Ishikawa (cell line): ENCODE data around the gene PKP1.
A peak's percentile ranks its signal among the peaks of the same experiment; 100 is the strongest.

Source experiments
- CEBPB ChIP-seq: IDR thresholded peaks from 2 replicates; pipeline ENCODE4 v1.6.1; 2012
- CREB1 ChIP-seq: IDR thresholded peaks from 2 replicates; pipeline ENCODE4 v1.6.1; 2012; ENCODE audit warnings: low read depth
- EGR1 ChIP-seq: IDR thresholded peaks from 2 replicates; pipeline ENCODE4 v1.6.1; 2012
- EP300 ChIP-seq: IDR thresholded peaks from 2 replicates; pipeline ENCODE4 v1.6.1; 2012; ENCODE audit warnings: borderline replicate concordance
- FOXM1 ChIP-seq: IDR thresholded peaks from 2 replicates; pipeline ENCODE4 v1.6.1; 2012; ENCODE audit warnings: low read depth, borderline replicate concordance
- NFIC ChIP-seq: IDR thresholded peaks from 2 replicates; pipeline ENCODE4 v1.6.1; 2012
- RAD21 ChIP-seq: IDR thresholded peaks from 2 replicates; pipeline ENCODE4 v1.6.1; 2012; ENCODE audit warnings: low read depth
- TAF1 ChIP-seq: IDR thresholded peaks from 2 replicates; pipeline ENCODE4 v1.6.1; 2012; ENCODE audit warnings: low read depth, mild to moderate bottlenecking
- TCF12 ChIP-seq: IDR thresholded peaks from 2 replicates; pipeline ENCODE4 v1.6.1; 2012; ENCODE audit warnings: low read depth
- TEAD4 ChIP-seq: IDR thresholded peaks from 2 replicates; pipeline ENCODE4 v1.6.1; 2012
- YY1 ChIP-seq: IDR thresholded peaks from 2 replicates; pipeline ENCODE4 v1.6.1; 2012; ENCODE audit warnings: low read depth
- ZBTB7A ChIP-seq: IDR thresholded peaks from 2 replicates; pipeline ENCODE4 v1.6.1; 2012; ENCODE audit warnings: low read depth
- TF ChIP-seq, protein P1 (sequence below): IDR thresholded peaks from 2 replicates; pipeline ENCODE4 v1.6.1; 2012
- TF ChIP-seq, protein P2 (sequence below): IDR thresholded peaks from 2 replicates; pipeline ENCODE4 v1.6.1; 2012
- TF ChIP-seq, protein P3 (sequence below): IDR thresholded peaks from 2 replicates; pipeline ENCODE4 v1.6.1; 2012; ENCODE audit warnings: low read depth, mild to moderate bottlenecking

The PKP1 gene

DNA sequence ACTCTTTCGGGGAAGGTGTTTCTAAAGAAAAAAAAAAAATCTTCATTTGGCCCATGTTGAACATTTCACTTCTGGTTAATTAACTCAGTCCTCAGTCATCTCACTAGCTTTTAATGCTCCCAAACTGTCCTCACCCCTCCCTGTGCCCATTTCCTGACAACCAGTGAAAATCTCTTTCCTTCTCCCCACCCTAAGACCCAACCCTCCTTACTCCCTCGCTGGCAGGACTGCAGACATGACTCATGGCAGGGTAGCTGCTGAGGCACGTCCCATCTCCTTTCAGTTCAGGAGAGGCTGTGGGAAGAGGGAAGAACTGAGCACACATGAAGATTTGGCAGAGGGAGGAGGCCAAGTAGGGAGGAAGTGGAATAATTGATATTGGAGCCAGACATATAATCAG lies 12.6 kb downstream of the PKP1 start:
- TF ChIP-seq, protein P1, sequence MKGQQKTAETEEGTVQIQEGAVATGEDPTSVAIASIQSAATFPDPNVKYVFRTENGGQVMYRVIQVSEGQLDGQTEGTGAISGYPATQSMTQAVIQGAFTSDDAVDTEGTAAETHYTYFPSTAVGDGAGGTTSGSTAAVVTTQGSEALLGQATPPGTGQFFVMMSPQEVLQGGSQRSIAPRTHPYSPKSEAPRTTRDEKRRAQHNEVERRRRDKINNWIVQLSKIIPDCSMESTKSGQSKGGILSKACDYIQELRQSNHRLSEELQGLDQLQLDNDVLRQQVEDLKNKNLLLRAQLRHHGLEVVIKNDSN = no peak
- TF ChIP-seq CREB1 (no peak), TCF12 (no peak), EGR1 (no peak), FOXM1 (no peak), RAD21 (no peak), CEBPB (no peak), TEAD4 (no peak), YY1 (no peak), EP300 (no peak), ZBTB7A (no peak), TAF1 (no peak), NFIC (no peak)
- TF ChIP-seq, protein P2, sequence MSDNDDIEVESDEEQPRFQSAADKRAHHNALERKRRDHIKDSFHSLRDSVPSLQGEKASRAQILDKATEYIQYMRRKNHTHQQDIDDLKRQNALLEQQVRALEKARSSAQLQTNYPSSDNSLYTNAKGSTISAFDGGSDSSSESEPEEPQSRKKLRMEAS = no peak
- TF ChIP-seq, protein P3, sequence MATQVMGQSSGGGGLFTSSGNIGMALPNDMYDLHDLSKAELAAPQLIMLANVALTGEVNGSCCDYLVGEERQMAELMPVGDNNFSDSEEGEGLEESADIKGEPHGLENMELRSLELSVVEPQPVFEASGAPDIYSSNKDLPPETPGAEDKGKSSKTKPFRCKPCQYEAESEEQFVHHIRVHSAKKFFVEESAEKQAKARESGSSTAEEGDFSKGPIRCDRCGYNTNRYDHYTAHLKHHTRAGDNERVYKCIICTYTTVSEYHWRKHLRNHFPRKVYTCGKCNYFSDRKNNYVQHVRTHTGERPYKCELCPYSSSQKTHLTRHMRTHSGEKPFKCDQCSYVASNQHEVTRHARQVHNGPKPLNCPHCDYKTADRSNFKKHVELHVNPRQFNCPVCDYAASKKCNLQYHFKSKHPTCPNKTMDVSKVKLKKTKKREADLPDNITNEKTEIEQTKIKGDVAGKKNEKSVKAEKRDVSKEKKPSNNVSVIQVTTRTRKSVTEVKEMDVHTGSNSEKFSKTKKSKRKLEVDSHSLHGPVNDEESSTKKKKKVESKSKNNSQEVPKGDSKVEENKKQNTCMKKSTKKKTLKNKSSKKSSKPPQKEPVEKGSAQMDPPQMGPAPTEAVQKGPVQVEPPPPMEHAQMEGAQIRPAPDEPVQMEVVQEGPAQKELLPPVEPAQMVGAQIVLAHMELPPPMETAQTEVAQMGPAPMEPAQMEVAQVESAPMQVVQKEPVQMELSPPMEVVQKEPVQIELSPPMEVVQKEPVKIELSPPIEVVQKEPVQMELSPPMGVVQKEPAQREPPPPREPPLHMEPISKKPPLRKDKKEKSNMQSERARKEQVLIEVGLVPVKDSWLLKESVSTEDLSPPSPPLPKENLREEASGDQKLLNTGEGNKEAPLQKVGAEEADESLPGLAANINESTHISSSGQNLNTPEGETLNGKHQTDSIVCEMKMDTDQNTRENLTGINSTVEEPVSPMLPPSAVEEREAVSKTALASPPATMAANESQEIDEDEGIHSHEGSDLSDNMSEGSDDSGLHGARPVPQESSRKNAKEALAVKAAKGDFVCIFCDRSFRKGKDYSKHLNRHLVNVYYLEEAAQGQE = no peak

DNA sequence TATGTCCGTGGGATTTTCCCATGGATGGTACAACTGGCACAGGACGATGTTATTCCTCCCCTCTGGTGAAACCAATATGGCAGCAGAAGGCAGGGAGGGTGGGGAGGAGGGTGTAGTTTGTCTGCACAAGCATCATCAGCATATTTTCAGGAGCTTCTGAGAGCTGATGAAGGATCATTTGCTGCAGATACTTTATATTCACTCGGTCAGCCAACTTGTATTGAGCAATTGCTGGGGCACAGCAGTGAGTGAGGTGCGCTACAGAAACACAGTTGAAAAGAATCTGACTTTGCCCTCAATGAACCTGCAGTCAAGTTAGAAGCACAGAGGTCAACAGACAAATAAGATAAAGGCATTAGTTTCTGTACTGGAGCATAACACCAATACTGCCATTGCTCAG lies 13.0 kb downstream of the PKP1 start:
- TF ChIP-seq YY1 (no peak), CREB1 (no peak), EGR1 (no peak), FOXM1 (no peak), TAF1 (no peak), TEAD4 (no peak)

DNA sequence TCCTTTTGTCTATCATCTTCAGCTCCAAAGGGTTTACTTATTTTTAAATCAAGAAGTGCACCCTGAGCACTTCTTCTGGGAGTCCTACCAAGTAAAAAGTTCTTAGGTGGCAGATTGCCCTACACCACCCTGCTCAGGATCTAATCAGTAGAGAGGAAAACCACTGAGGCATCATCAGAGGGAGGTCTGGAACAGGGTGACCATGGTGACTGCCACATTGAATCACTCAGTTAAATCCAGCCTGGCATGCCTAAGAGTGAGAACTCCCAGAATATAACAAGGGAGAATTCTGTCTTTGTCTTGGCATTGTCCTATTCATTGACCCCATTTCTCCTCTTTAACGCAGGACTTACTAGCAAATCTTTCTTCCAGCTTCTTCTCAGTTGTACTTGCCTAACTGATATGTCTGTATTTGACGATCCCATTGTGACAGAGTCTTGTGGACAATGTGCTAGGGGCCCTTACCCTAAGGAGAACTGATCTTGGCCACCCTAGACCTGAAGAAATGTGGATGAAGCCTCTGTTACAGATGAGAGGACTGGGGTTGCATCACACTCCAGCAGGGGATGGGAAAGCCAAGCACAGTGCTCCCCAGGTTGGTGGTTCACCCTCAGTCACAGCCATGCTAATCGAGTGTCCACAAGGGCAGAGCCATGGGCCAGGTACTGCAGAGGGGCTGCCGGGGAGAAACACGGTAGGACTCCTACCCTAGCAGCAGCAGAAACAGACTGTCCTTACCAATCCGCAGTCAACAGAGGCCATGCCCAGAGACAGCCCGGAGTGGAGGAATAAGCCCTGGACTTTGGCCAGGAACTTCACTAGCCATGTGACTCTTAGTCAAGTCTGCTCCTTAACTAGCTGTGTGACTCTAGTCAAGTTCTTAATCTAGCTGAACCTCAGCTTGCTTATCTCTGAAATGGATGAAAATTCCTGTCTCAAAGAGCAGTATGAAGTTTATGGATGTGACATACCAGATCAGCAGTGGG lies 15.4 kb downstream of the PKP1 start:
- no peak for TF ChIP-seq ZBTB7A
- TF ChIP-seq, protein P1 = 0 out of 2 replicates have a peak, but pooled peaks have one; percentile 39
- peak; percentile 11; the same call in 1 of the 2 replicates for TF ChIP-seq NFIC

DNA sequence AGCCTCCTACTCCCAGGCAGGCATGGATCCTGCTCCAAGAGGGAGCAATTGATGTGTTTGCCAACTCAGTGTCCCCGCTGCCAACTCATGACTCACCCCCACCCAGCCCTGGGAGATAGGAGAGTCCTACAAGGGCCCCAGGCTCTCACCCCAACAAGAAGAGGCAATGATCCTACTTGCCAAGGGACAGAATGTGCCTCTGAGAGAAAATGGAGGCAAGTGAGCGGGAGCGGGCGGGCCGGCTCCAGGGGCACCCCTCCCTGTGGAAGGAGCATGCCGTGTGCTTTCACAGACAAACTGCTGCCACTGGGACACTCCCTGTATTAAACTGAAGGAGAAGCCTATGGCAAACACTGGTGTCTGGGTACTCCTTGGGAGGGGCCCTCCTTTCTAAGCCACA lies 16.7 kb downstream of the PKP1 start:
- peak; percentile 58 for TF ChIP-seq NFIC
- no peak for TF ChIP-seq YY1
- TF ChIP-seq EGR1 = no peak

DNA sequence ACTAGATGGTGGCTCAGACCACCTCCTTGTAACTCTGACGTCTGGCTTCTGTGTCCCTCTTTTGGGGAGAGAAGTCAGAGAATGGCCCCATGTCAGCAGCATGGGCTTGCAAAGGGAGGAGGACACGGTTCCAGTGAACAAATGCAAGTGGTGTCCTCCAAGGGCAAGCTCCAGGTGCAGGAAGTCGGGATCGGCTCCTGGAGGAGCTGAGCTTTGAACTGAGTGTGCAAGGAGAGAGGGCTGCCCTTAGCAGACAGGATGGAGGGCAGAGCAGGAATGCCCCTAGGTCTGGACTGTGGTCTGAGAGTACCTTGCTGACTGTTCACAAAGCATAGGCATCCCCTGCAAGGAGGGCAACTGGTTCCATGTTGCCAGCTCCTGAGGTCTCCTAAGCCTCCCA lies 17.3 kb downstream of the PKP1 start:
- TF ChIP-seq FOXM1 = no peak
- TF ChIP-seq YY1 = no peak
- TF ChIP-seq CEBPB = no peak
- TF ChIP-seq EP300 = no peak
- no peak for TF ChIP-seq EGR1
- TF ChIP-seq CREB1 = no peak
- no peak for TF ChIP-seq ZBTB7A
- TF ChIP-seq NFIC = no peak
- TF ChIP-seq, protein P2 = no peak
- TF ChIP-seq, protein P3 = no peak
